ENCODE data around the gene JADE3.
"Not testable (repeated sequence)": the region's sequence is repeated elsewhere in the genome, so short reads cannot be mapped to it uniquely, and the experiment has no call there.

JADE3 gene

DNA sequence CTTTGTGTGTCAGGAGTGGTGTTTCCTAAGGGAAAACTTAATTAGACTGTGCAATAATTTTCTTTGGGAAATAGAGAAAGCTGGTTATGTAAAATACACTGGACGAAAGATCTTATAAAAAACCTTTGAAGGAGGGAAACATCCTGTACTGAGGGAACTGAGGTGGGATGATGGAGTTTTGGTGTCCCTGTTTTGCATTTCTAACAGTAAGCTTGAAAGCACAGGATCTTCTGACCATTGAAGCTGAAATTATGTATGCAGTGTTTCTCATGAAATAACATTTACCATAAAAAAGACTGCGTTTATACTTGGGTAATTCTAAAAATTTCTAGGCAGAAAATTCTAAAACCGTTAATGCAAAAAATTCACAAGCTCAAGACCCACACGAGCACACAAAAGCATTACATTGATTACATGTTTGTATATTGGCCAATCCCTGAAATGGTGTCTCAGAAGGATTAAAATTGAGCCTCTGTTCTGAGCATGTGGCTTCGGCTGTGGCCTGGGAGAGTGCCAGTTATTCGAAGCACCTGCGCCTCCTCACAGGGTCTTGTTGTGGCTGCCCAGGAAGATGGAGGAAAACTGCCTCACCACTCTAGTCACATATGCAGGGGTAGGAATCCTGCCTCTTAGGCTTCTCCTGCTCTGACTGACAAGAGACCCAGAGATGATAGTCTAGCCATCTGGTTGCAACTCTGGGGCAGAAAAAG, 49.5 kb downstream of the JADE3 start:
- TF ChIP-seq, protein P1, sequence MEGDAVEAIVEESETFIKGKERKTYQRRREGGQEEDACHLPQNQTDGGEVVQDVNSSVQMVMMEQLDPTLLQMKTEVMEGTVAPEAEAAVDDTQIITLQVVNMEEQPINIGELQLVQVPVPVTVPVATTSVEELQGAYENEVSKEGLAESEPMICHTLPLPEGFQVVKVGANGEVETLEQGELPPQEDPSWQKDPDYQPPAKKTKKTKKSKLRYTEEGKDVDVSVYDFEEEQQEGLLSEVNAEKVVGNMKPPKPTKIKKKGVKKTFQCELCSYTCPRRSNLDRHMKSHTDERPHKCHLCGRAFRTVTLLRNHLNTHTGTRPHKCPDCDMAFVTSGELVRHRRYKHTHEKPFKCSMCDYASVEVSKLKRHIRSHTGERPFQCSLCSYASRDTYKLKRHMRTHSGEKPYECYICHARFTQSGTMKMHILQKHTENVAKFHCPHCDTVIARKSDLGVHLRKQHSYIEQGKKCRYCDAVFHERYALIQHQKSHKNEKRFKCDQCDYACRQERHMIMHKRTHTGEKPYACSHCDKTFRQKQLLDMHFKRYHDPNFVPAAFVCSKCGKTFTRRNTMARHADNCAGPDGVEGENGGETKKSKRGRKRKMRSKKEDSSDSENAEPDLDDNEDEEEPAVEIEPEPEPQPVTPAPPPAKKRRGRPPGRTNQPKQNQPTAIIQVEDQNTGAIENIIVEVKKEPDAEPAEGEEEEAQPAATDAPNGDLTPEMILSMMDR (IDR thresholded peaks at IDR 0.05; ENCODE audit: insufficient read depth, low read depth, low read length, missing control alignments) = no peak
- H3K4me3 ChIP-seq (ENCODE audit: low read depth, low read length) = no peak overlapping the region
- DNase-seq (ENCODE audit: low read depth) = peak; percentile 27

DNA sequence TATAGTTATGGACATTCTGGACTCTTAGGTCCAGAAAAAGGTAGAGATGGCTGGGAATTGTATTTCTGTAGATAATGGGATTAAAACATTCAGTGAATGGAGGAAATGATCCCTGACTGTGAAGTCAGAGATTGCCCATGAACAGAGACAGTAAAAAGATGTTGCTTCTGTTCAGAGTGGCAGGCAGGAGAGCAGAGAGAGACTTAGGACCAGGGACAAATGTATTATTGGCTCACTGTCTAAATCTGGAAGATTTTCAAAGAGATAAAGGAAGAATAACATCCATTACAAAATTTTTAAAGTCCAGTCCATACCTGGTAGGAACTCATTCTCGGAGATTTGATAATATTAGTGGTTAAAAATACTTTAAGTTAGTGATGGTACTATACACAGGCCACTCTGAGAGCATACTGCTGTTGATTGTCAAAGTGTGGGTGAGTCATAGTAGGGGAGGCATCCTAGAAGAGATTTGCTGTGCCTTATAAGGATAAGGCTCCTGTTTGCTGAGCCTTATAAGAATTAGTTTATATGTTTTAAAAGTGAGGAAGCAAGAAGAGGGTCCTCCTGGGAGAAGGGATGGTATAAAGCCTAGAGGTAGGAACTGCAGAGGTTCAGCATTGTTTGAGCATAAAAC, 53.0 kb downstream of the JADE3 start:
- DNase-seq (ENCODE audit: low read depth) = no peak
- TF ChIP-seq, protein P1 (IDR thresholded peaks at IDR 0.05; ENCODE audit: insufficient read depth, low read depth, low read length, missing control alignments) = no peak
- H3K4me3 ChIP-seq (ENCODE audit: low read depth, low read length) = no peak overlapping the region

DNA sequence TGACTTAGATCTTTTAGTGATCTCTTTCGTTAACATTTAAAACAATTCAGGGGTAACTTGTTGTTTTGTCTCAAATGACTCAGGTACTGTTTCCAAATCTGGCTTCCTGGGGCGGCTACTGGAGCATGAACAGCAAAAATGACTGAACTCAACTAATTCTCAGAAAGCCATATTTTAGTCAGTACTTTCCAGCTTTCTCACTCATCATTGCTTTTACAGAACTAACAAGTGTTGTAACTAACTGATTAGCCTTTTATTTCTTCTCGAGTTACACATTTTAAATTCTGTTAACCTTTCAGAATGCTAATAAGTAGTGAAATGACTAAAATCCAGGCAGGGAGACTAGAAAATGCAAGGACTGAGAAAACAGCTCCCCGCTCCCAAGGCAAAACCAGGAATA, 55.3 kb downstream of the JADE3 start:
- TF ChIP-seq, protein P1 (IDR thresholded peaks at IDR 0.05; ENCODE audit: insufficient read depth, low read depth, low read length, missing control alignments) = no peak
- no peak overlapping the region for H3K4me3 ChIP-seq (ENCODE audit: low read depth, low read length)
- DNase-seq (ENCODE audit: low read depth) = peak; percentile 82

DNA sequence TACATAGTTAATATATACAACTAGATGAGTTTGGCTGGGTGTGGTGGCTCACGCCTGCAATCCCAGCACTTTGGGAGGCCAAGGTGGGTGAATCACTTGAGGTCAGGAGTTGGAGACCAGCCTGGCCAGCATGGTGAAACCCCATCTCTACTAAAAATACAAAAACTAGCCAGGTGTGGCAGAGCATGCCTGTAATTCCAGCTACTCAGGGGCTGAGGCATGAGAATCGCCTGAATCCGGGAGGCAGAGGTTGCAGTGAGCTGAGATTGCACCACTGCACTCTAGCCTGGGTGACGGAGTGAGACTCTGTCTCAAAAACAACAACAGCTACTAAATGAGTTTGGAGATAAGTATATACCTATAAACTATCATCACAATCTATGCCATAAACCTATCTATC, 64.8 kb downstream of the JADE3 start:
- H3K4me3 ChIP-seq (ENCODE audit: low read depth, low read length); DNase-seq (ENCODE audit: low read depth): not testable (repeated sequence)

DNA sequence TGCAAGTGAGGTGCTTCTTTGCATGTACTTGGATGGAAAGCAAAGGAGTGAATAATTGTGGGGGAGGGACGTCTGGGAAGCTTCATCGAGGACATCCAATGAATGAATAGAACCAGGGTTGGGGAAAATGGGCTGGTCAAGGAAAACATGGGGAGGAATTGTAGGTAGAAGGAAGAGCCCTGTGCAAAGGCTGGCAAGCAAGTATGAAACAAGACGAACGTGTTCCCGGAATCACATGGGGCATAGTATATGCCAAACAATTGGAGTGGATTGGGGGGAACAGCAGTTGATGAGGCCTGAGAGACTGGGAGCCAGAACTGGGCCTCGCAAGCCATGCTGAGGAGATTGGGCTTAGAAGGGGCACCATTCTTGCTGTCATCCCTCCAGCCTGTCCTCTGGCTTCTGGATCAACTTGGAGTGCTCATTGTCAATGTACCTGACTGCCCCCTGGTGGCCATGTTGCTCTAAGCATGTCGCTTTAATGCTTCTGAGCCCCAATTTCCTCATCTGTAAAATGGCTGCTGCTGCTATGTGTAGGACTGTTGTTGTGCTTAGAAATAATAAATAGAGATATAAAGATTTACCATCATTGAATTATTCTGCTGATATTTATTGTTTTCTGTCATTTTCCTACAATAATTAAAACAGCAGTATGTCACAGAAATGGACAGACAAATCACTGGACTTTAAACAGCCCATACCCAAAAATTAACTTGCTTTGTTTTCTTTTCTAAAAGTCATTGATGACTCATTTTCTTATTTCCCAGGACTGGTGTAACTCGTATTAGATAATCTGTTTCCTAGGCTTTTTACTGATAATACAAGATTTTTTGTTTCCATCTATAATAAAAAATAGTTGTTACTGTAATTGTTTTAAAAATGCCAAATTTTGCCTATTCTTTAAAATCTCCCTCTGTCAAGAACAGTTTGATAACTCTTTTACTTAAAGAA, 66.4 kb downstream of the JADE3 start:
- peak; percentile 88 for DNase-seq (ENCODE audit: low read depth)
- no peak overlapping the region for H3K4me3 ChIP-seq (ENCODE audit: low read depth, low read length)
- TF ChIP-seq, protein P1 (IDR thresholded peaks at IDR 0.05; ENCODE audit: insufficient read depth, low read depth, low read length, missing control alignments) = peak; percentile 53

DNA sequence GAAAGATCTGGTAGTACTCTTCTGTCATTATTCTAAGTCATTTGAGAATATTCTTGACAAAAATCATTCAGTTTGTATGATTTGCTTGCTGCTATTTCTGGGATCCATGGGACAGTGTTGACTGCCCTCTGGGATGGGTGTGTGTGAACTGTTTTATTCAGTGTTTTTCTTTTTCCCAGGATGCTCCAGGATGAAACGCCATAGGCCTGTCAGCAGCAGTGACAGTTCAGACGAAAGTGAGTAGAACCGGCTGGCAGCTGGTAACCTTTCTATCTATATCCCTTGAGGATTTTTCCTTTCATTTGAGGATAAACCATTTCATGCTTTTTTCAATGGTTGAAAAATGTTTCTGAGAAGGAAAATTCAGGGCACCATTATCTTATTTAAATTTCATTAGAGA, 72.5 kb downstream of the JADE3 start:
- TF ChIP-seq, protein P1 (IDR thresholded peaks at IDR 0.05; ENCODE audit: insufficient read depth, low read depth, low read length, missing control alignments) = no peak
- no peak for DNase-seq (ENCODE audit: low read depth)
- H3K4me3 ChIP-seq (ENCODE audit: low read depth, low read length) = no peak overlapping the region

DNA sequence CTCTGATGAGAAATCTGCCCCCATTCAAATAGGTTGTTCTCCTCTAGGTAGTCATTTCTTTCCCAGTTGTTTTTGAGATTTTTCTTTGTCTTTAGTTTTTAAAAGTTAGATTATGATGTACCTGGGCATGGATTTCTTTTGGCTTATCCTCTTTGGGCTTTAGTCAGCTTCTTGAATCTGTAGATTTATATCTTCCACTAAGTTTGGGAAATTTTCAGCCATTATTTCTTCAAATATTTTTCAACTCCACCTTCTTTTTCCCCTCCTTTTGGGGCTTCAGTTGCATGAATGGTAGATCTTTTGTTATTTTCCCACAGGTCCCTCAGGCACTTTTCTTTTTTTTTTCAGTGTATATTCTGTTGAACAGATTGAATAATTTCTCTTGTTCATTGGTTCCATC, 77.3 kb downstream of the JADE3 start:
- no peak for DNase-seq (ENCODE audit: low read depth)
- H3K4me3 ChIP-seq (ENCODE audit: low read depth, low read length) = no peak overlapping the region
- TF ChIP-seq, protein P1 (IDR thresholded peaks at IDR 0.05; ENCODE audit: insufficient read depth, low read depth, low read length, missing control alignments) = no peak
